ENCODE results near the gene HOXB1. TPM values are rescaled to one million over a fixed set of nuclear protein-coding genes. Genes with fewer than 3 reads are reported as not detected.

The HOXB1 gene
- total RNA-seq, 1 experiment from 2014 or later, result not detected

GRCh38 chr17:48514477-48514876 lies 16.3 kb downstream of the HOXB1 start:
- ChIA-PET POLR2A (no interaction called here), CTCF (no interaction called here)
- H3K27me3 ChIP-seq (ENCODE audit: control insufficient read depth, insufficient read depth, low read length), result no peaks in the 10 kb centered on the region
- ATAC-seq (no peak), DNase-seq (ENCODE audit: low read depth, low spot score) (no peak)
- H3K4me1 ChIP-seq (ENCODE audit: control insufficient read depth, insufficient read depth, low read length), result no peaks in the 10 kb centered on the region; the same call in 1 of the 2 replicates
- no TSS peak for BruUV-seq (replicated peaks)
- intact Hi-C loops (cut with micrococcal nuclease; ENCODE audit: unreplicated experiment) (no loop called here), in situ Hi-C loops (cut with HindIII; ENCODE audit: low pct_unique_long_range_greater_than_20kb, low sequenced_read_pairs) (no loop called here)
- no peak overlapping the region for H3K27ac ChIP-seq (ENCODE audit: low read length)
- no peaks in the 10 kb centered on the region for H3K9me3 ChIP-seq (ENCODE audit: control insufficient read depth, insufficient read depth, low read depth, low read length)
- no peaks in the 10 kb centered on the region for H3K36me3 ChIP-seq (ENCODE audit: control insufficient read depth, insufficient read depth, low read length)
- TF ChIP-seq SIN3A (IDR thresholded peaks at IDR 0.05; ENCODE audit: borderline replicate concordance, insufficient read depth, low read depth, low read length) (no peak), TCF7L2 (IDR thresholded peaks at IDR 0.05; ENCODE audit: low read depth, low read length) (no peak), POLR2AphosphoS5 (IDR thresholded peaks at IDR 0.05; ENCODE audit: low read depth, low read length) (no peak), CTCF (IDR thresholded peaks at IDR 0.05) (no peak), REST (IDR thresholded peaks at IDR 0.05; ENCODE audit: insufficient read depth in 1 of 2, low read depth in 2 of 2, low read length in 1 of 2) (no peak)
- no peak overlapping the region for H3K4me3 ChIP-seq (ENCODE audit: low read depth in 2 of 2, low read length in 2 of 2)

GRCh38 chr17:48513666-48514455 lies 16.9 kb downstream of the HOXB1 start:
- H3K27me3 ChIP-seq (ENCODE audit: control insufficient read depth, insufficient read depth, low read length), result no peaks in the 10 kb centered on the region
- ATAC-seq, result no peak
- no peak overlapping the region for H3K27ac ChIP-seq (ENCODE audit: low read length)
- TF ChIP-seq SIN3A (IDR thresholded peaks at IDR 0.05; ENCODE audit: borderline replicate concordance, insufficient read depth, low read depth, low read length), result no peak
- no peak for TF ChIP-seq TCF7L2 (IDR thresholded peaks at IDR 0.05; ENCODE audit: low read depth, low read length)
- TF ChIP-seq CTCF (IDR thresholded peaks at IDR 0.05), result no peak
- no peak for TF ChIP-seq POLR2AphosphoS5 (IDR thresholded peaks at IDR 0.05; ENCODE audit: low read depth, low read length)
- TF ChIP-seq REST (IDR thresholded peaks at IDR 0.05; ENCODE audit: insufficient read depth in 1 of 2, low read depth in 2 of 2, low read length in 1 of 2), result no peak
- in situ Hi-C loops (cut with HindIII; ENCODE audit: low pct_unique_long_range_greater_than_20kb, low sequenced_read_pairs), result no loop called here
- ChIA-PET CTCF (no interaction called here), POLR2A (interaction anchor here (0.9 kb wide), 1 partner anchor 112 kb away, joined by 3 read pairs; the partner anchor contains the start of gene HOXB9)
- H3K4me1 ChIP-seq (ENCODE audit: control insufficient read depth, insufficient read depth, low read length), result no peaks in the 10 kb centered on the region; the same call in 1 of the 2 replicates
- no peaks in the 10 kb centered on the region for H3K36me3 ChIP-seq (ENCODE audit: control insufficient read depth, insufficient read depth, low read length)
- DNase-seq (ENCODE audit: low read depth, low spot score), result no peak
- BruUV-seq (replicated peaks), result no TSS peak
- no peak overlapping the region for H3K4me3 ChIP-seq (ENCODE audit: low read depth in 2 of 2, low read length in 2 of 2)
- intact Hi-C loops (cut with micrococcal nuclease; ENCODE audit: unreplicated experiment), result no loop called here
- no peaks in the 10 kb centered on the region for H3K9me3 ChIP-seq (ENCODE audit: control insufficient read depth, insufficient read depth, low read depth, low read length)
